Measurements from ENCODE around the gene IGF2R. TPM values are rescaled to one million over a fixed set of nuclear protein-coding genes. Genes with fewer than 3 reads are reported as not detected.
A peak's percentile ranks its signal among the peaks of the same experiment; 100 is the strongest.
"Not testable (repeated sequence)": the region's sequence is repeated elsewhere in the genome, so short reads cannot be mapped to it uniquely, and the experiment has no call there.

The IGF2R gene
- total RNA-seq, 1 experiment from 2014 or later = 35.9 TPM

- no peak for DNase-seq
- no peak overlapping the region for H3K4me3 ChIP-seq
- H3K27me3 ChIP-seq = no peaks in the 10 kb centered on the region
- H3K9me3 ChIP-seq = no peaks in the 10 kb centered on the region
- H3K36me3 ChIP-seq = peaks cover 25% of the 10 kb centered on the region
These were observed 111.2 kb downstream of the IGF2R start for GRCh38 chr6:160080097-160080496.

GRCh38 chr6:160081398-160081797 is 112.5 kb downstream of the IGF2R start:
- peaks cover 27% of the 10 kb centered on the region for H3K36me3 ChIP-seq
- H3K4me3 ChIP-seq = no peak overlapping the region
- no peak for DNase-seq
- no peaks in the 10 kb centered on the region for H3K27me3 ChIP-seq
- no peaks in the 10 kb centered on the region for H3K9me3 ChIP-seq

DNA sequence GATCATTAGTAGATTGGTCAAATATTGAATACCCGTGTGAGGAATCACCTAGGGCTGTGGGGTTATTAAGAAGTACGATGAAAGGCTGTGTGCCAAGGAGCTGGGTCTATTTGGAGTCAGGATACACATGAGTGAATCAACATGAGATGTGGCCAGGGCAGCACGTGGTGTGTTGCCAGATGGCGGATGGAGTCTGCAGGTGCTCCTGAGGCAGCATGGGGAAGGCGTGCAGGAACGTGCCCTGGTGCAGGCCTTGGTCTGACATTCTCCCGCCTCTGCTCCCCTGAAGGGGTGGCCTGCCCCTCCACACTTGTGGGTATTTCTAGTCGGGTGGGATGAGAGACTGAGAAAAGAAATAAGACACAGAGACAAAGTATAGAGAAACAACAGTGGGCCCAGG is 113.7 kb downstream of the IGF2R start:
- no peak for DNase-seq
- H3K36me3 ChIP-seq = peaks cover 23% of the 10 kb centered on the region
- no peak overlapping the region for H3K4me3 ChIP-seq
- H3K9me3 ChIP-seq = no peaks in the 10 kb centered on the region
- no peaks in the 10 kb centered on the region for H3K27me3 ChIP-seq

- Histone ChIP-seq H3K9me3 (no peaks in the 10 kb centered on the region), H3K36me3 (peaks cover 27% of the 10 kb centered on the region), H3K4me3 (no peak overlapping the region), H3K27me3 (no peaks in the 10 kb centered on the region)
- no peak for DNase-seq
These were observed 115.4 kb downstream of the IGF2R start for GRCh38 chr6:160084198-160084776.

GRCh38 chr6:160085226-160085625 is 116.3 kb downstream of the IGF2R start:
- Histone ChIP-seq H3K4me3 (no peak overlapping the region), H3K9me3 (no peaks in the 10 kb centered on the region), H3K36me3 (peaks cover 31% of the 10 kb centered on the region), H3K27me3 (no peaks in the 10 kb centered on the region)
- no peak for DNase-seq

- H3K4me3 ChIP-seq = no peak overlapping the region
- H3K27me3 ChIP-seq = no peaks in the 10 kb centered on the region
- DNase-seq = no peak
- H3K9me3 ChIP-seq = no peaks in the 10 kb centered on the region
- H3K36me3 ChIP-seq = peaks cover 29% of the 10 kb centered on the region
These were observed 117.0 kb downstream of the IGF2R start for GRCh38 chr6:160085713-160086505.

DNA sequence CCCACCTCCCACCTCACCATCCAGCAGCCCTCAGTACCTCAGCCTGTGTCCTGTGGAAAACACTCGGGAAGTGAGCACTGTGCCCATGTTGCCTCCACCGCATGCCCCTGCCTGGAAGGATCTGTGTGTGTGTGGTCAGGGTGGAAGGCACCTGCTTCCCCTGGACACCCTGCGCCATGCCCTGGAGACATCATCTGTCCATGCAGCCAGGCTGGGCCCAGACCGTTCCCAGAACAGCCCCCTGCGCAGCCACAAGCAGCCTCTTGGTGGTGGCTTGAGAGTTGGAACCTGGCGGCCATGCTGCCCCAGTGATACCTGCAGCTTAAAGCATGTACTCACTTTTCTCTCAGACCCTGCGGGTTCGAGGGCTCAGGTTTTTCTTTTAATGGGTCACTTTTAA is 117.9 kb downstream of the IGF2R start:
- Histone ChIP-seq H3K4me3 (no peak overlapping the region), H3K27me3 (no peaks in the 10 kb centered on the region), H3K9me3 (no peaks in the 10 kb centered on the region), H3K36me3 (peaks cover 32% of the 10 kb centered on the region)
- no peak for DNase-seq

- Histone ChIP-seq H3K4me3 (no peak overlapping the region), H3K9me3 (no peaks in the 10 kb centered on the region), H3K27me3 (no peaks in the 10 kb centered on the region), H3K36me3 (peaks cover 30% of the 10 kb centered on the region)
- DNase-seq = peak; percentile 69
These were observed 119.3 kb downstream of the IGF2R start for GRCh38 chr6:160088069-160088783.

GRCh38 chr6:160088784-160089533 is 120.1 kb downstream of the IGF2R start:
- H3K36me3 ChIP-seq = peaks cover 30% of the 10 kb centered on the region
- no peak overlapping the region for H3K4me3 ChIP-seq
- no peaks in the 10 kb centered on the region for H3K9me3 ChIP-seq
- no peak for DNase-seq
- no peaks in the 10 kb centered on the region for H3K27me3 ChIP-seq

DNA sequence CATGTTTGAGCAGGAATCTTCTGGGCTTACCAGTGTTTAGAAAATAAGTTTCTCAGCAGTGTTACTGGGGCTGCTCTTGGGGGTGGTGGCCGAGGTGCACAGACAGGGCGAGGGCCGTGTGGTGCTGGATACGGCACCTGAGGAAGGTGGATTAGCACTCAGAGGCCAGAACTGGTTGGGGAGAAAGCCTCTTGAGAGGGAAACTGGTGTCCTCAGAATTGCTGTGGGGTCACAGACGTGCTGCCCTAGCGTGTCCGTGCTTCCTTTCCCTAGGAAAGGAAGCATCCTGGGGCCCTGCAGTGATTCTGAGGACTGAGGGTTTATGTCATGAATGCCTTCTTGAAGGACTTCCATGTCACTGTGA is 120.6 kb downstream of the IGF2R start:
- no peak for DNase-seq
- peaks cover 30% of the 10 kb centered on the region for H3K36me3 ChIP-seq
- H3K27me3 ChIP-seq = no peaks in the 10 kb centered on the region
- H3K9me3 ChIP-seq = no peaks in the 10 kb centered on the region
- no peak overlapping the region for H3K4me3 ChIP-seq

DNA sequence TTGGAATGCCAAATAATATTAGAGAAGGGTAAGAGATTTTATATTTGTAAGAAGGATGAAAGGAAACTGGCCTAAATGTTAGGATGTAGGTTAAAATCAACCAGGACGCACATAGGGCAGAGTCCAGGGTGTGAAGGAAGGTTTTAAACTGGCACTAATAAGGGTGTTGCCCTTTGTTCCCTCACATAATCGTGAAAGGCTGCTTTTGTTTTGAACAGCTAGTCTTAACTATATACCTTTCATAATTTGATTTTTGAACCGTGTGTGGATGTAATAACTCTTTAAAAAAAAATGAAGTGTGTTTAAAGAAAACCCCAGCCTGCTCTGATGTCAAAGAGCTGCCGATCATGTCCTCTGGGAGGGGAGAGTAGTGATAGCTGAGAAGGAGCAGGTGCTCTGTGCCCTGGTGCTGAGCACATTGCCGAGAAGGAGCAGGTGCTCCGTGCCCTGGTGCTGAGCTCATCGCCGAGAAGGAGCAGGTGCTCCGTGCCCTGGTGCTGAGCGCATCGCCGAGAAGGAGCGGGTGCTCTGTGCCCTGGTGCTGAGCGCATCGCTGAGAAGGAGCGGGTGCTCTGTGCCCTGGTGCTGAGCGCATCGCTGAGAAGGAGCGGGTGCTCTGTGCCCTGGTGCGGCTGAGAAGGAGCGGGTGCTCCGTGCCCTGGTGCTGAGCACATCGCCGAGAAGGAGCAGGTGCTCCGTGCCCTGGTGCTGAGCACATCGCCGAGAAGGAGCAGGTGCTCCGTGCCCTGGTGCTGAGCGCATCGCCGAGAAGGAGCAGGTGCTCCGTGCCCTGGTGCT is 121.8 kb downstream of the IGF2R start:
- H3K27me3 ChIP-seq, H3K9me3 ChIP-seq, DNase-seq, H3K4me3 ChIP-seq: not testable (repeated sequence)
- peaks cover 24% of the 10 kb centered on the region for H3K36me3 ChIP-seq

DNA sequence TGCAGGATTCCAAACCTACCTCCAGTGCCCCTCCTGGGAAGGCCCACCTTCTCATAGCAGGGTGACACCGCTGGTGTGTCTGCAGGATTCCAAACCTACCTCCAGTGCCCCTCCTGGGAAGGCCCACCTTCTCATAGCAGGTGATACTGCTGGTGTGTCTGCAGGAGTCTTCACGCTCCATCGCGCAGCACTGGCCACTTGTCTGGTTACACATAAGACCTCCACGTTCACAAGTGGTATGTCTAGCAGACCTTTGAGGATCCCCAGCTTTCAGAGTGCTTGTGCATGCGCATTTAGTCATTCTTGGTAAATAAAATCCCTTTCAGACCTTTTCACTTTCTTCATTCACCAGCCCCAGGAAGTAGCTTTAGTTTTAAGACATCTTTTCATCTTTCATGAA is 123.3 kb downstream of the IGF2R start:
- not testable (repeated sequence) for DNase-seq, H3K27me3 ChIP-seq, H3K4me3 ChIP-seq, H3K9me3 ChIP-seq
- peaks cover 22% of the 10 kb centered on the region for H3K36me3 ChIP-seq

- Histone ChIP-seq H3K9me3 (no peaks in the 10 kb centered on the region), H3K36me3 (peaks cover 22% of the 10 kb centered on the region)
- no peak for DNase-seq
These were observed 123.7 kb downstream of the IGF2R start for GRCh38 chr6:160092602-160093001.

GRCh38 chr6:160093061-160093460 is 124.2 kb downstream of the IGF2R start:
- Histone ChIP-seq H3K4me3 (no peak overlapping the region), H3K9me3 (no peaks in the 10 kb centered on the region), H3K36me3 (peaks cover 22% of the 10 kb centered on the region), H3K27me3 (no peaks in the 10 kb centered on the region)
- no peak for DNase-seq

More at GRCh38 chr6:160092602-160093001, 123.7 kb downstream of the IGF2R start:
- no peak overlapping the region for H3K4me3 ChIP-seq
- no peaks in the 10 kb centered on the region for H3K27me3 ChIP-seq

- no peak for DNase-seq
- H3K27me3 ChIP-seq = no peaks in the 10 kb centered on the region
- H3K36me3 ChIP-seq = peaks cover 21% of the 10 kb centered on the region
- no peak overlapping the region for H3K4me3 ChIP-seq
- H3K9me3 ChIP-seq = no peaks in the 10 kb centered on the region
These were observed 125.1 kb downstream of the IGF2R start for GRCh38 chr6:160093946-160094345.

DNA sequence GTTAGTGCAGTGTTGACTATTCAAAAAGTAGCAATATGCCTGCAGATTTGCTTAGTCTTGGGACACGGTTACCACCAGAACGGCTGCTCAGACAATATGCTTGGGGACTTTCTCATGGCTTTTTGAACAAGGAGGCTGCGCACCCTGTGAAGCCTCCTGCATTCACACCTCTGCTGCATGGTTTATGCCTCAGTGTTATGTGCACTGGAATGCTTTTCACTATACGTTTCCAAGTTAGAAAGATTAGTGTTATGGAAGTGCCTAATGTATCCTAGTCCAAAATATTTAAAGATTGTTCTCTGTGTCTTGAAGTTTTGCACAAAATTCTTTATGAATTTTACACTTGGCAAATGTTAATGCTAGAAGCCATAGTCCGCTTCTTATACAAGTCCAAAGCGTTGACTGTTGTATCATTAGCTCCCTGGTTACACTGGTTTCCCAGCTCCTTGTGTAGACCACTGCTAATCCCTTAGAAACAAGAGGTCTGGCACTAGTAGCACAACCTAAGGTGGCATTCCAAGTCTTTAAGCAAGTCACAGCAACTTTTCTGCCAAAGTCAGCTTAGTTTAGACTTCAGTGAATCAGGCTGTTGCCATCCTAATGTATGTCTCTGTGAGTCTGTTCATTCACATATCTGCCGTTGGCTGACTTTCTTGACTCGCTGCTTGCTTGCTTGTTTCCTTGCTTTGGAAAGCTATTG is 126.4 kb downstream of the IGF2R start:
- no peak for DNase-seq
- Histone ChIP-seq H3K9me3 (no peaks in the 10 kb centered on the region), H3K36me3 (peaks cover 7% of the 10 kb centered on the region), H3K4me3 (no peak overlapping the region), H3K27me3 (no peaks in the 10 kb centered on the region)
